GM18907 (cell line): ENCODE measurements around the gene ANKRD13B.
"Not testable (repeated sequence)": the region's sequence is repeated elsewhere in the genome, so short reads cannot be mapped to it uniquely, and the experiment has no call there.

Experiments
- ATAC-seq: cut with Tn5 transposase; IDR thresholded peaks from one replicate; pipeline ENCODE4 v1.9.1; 2021; ENCODE audit warnings: mild to moderate bottlenecking, moderate library complexity; ENCODE audit not compliant: unreplicated experiment

ANKRD13B gene

GRCh38 chr17:29640413-29640812, 47.5 kb downstream of the ANKRD13B start:
- no peak for ATAC-seq

GRCh38 chr17:29640981-29641642, 48.2 kb downstream of the ANKRD13B start:
- ATAC-seq = no peak

GRCh38 chr17:29642171-29642611, 49.3 kb downstream of the ANKRD13B start:
- no peak for ATAC-seq

- no peak for ATAC-seq
Measured at GRCh38 chr17:29643817-29644160, 50.9 kb downstream of the ANKRD13B start.

GRCh38 chr17:29645515-29646051, 52.7 kb downstream of the ANKRD13B start:
- ATAC-seq = no peak

GRCh38 chr17:29648005-29648404, 55.1 kb downstream of the ANKRD13B start:
- no peak for ATAC-seq

- no peak for ATAC-seq
Measured at GRCh38 chr17:29649359-29649758, 56.4 kb downstream of the ANKRD13B start.

GRCh38 chr17:29650396-29650795, 57.5 kb downstream of the ANKRD13B start:
- no peak for ATAC-seq

GRCh38 chr17:29651913-29652312, 59.0 kb downstream of the ANKRD13B start:
- ATAC-seq = not testable (repeated sequence)

GRCh38 chr17:29652976-29653375, 60.0 kb downstream of the ANKRD13B start:
- no peak for ATAC-seq

- ATAC-seq = no peak
Measured at GRCh38 chr17:29653995-29654714, 61.2 kb downstream of the ANKRD13B start.

- ATAC-seq = no peak
Measured at GRCh38 chr17:29655323-29655722, 62.4 kb downstream of the ANKRD13B start.

GRCh38 chr17:29659155-29659554, 66.2 kb downstream of the ANKRD13B start:
- ATAC-seq = no peak

GRCh38 chr17:29661213-29661612, 68.3 kb downstream of the ANKRD13B start:
- ATAC-seq = no peak

- no peak for ATAC-seq
Measured at GRCh38 chr17:29663155-29663554, 70.2 kb downstream of the ANKRD13B start.
